Measurements from ENCODE around the gene CLPSL2. TPM values are rescaled to one million over a fixed set of nuclear protein-coding genes. Genes with fewer than 3 reads are reported as not detected.
A peak's percentile ranks its signal among the peaks of the same experiment; 100 is the strongest.

The CLPSL2 gene
- total RNA-seq, 1 experiment from 2014 or later: not detected

- Histone ChIP-seq H3K27me3 (replicated peaks) (no peaks in the 10 kb centered on the region), H3K4me1 (replicated peaks) (peaks cover 5% of the 10 kb centered on the region; the same call in 1 of the 2 replicates), H3K27ac (no peak overlapping the region), H3K4me3 (no peak overlapping the region), H3K36me3 (no peaks in the 10 kb centered on the region), H3K9me3 (replicated peaks) (no peaks in the 10 kb centered on the region)
- DNase-seq (ENCODE audit: low read depth in 1 of 2, low spot score in 2 of 2): peak; percentile 58 to 63
Observed at GRCh38 chr6:35736253-35736894, 40.0 kb upstream of the CLPSL2 start.

- Histone ChIP-seq H3K27ac (no peak within 1 kb of the TSS), H3K4me3 (no peak within 1 kb of the TSS), H3K36me3 (no peaks in the 10 kb centered on the region), H3K4me1 (replicated peaks) (peaks cover 2% of the 10 kb centered on the region; the same call in 1 of the 2 replicates), H3K27me3 (replicated peaks) (no peaks in the 10 kb centered on the region), H3K9me3 (replicated peaks) (no peaks in the 10 kb centered on the region)
- no peak for DNase-seq (ENCODE audit: low read depth in 1 of 2, low spot score in 2 of 2)
Observed at GRCh38 chr6:35736982-35737412, 39.4 kb upstream of the CLPSL2 start, which contains the start of gene ARMC12. Gene ARMC12, plus strand, starts transcription at chr6:35737032. Its CDS starts 77 bp downstream, at chr6:35737109.

GRCh38 chr6:35737413-35738211, 38.8 kb upstream of the CLPSL2 start:
- peak in 1 of 2 experiments; percentile 59 for DNase-seq (ENCODE audit: low read depth in 1 of 2, low spot score in 2 of 2)
- H3K36me3 ChIP-seq: no peaks in the 10 kb centered on the region
- no peak overlapping the region for H3K27ac ChIP-seq
- no peaks in the 10 kb centered on the region for H3K27me3 ChIP-seq (replicated peaks)
- H3K4me1 ChIP-seq (replicated peaks): no peaks in the 10 kb centered on the region
- H3K4me3 ChIP-seq: no peak overlapping the region
- no peaks in the 10 kb centered on the region for H3K9me3 ChIP-seq (replicated peaks)

- Histone ChIP-seq H3K4me1 (replicated peaks) (no peaks in the 10 kb centered on the region), H3K9me3 (replicated peaks) (no peaks in the 10 kb centered on the region), H3K4me3 (no peak overlapping the region), H3K27ac (no peak overlapping the region), H3K27me3 (replicated peaks) (0 out of 2 replicates have a peak, but pooled peaks cover 2% of the 10 kb centered on the region), H3K36me3 (no peaks in the 10 kb centered on the region)
- DNase-seq (ENCODE audit: low read depth in 1 of 2, low spot score in 2 of 2): no peak
Observed at GRCh38 chr6:35739645-35740524, 36.5 kb upstream of the CLPSL2 start.

GRCh38 chr6:35742842-35743241, 33.6 kb upstream of the CLPSL2 start:
- H3K36me3 ChIP-seq: no peaks in the 10 kb centered on the region
- no peaks in the 10 kb centered on the region for H3K4me1 ChIP-seq (replicated peaks)
- H3K27me3 ChIP-seq (replicated peaks): 0 out of 2 replicates have a peak, but pooled peaks cover 4% of the 10 kb centered on the region
- no peak overlapping the region for H3K27ac ChIP-seq
- no peaks in the 10 kb centered on the region; the same call in 1 of the 2 replicates for H3K9me3 ChIP-seq (replicated peaks)
- no peak overlapping the region for H3K4me3 ChIP-seq
- no peak for DNase-seq (ENCODE audit: low read depth in 1 of 2, low spot score in 2 of 2)

GRCh38 chr6:35745509-35745908, 30.9 kb upstream of the CLPSL2 start:
- Histone ChIP-seq H3K36me3 (no peaks in the 10 kb centered on the region), H3K27ac (no peak overlapping the region), H3K9me3 (replicated peaks) (no peaks in the 10 kb centered on the region; the same call in 1 of the 2 replicates), H3K27me3 (replicated peaks) (0 out of 2 replicates have a peak, but pooled peaks cover 4% of the 10 kb centered on the region), H3K4me3 (no peak overlapping the region), H3K4me1 (replicated peaks) (no peaks in the 10 kb centered on the region)
- no peak for DNase-seq (ENCODE audit: low read depth in 1 of 2, low spot score in 2 of 2)

GRCh38 chr6:35746516-35746915, 29.9 kb upstream of the CLPSL2 start:
- Histone ChIP-seq H3K27me3 (replicated peaks) (0 out of 2 replicates have a peak, but pooled peaks cover 4% of the 10 kb centered on the region), H3K4me3 (no peak overlapping the region), H3K36me3 (no peaks in the 10 kb centered on the region), H3K9me3 (replicated peaks) (no peaks in the 10 kb centered on the region; the same call in 1 of the 2 replicates), H3K27ac (no peak overlapping the region), H3K4me1 (replicated peaks) (no peaks in the 10 kb centered on the region)
- DNase-seq (ENCODE audit: low read depth in 1 of 2, low spot score in 2 of 2): no peak

GRCh38 chr6:35747877-35748276, 28.5 kb upstream of the CLPSL2 start:
- Histone ChIP-seq H3K4me3 (no peak overlapping the region), H3K4me1 (replicated peaks) (no peaks in the 10 kb centered on the region), H3K27ac (no peak overlapping the region), H3K36me3 (no peaks in the 10 kb centered on the region), H3K9me3 (replicated peaks) (no peaks in the 10 kb centered on the region; the same call in 1 of the 2 replicates), H3K27me3 (replicated peaks) (0 out of 2 replicates have a peak, but pooled peaks cover 4% of the 10 kb centered on the region)
- no peak for DNase-seq (ENCODE audit: low read depth in 1 of 2, low spot score in 2 of 2)

- H3K27me3 ChIP-seq (replicated peaks): no peaks in the 10 kb centered on the region
- DNase-seq (ENCODE audit: low read depth in 1 of 2, low spot score in 2 of 2): no peak
- H3K4me1 ChIP-seq (replicated peaks): no peaks in the 10 kb centered on the region
- H3K27ac ChIP-seq: no peak overlapping the region
- H3K4me3 ChIP-seq: no peak overlapping the region
- H3K9me3 ChIP-seq (replicated peaks): no peaks in the 10 kb centered on the region; the same call in 1 of the 2 replicates
- no peaks in the 10 kb centered on the region for H3K36me3 ChIP-seq
Observed at GRCh38 chr6:35750557-35750956, 25.8 kb upstream of the CLPSL2 start.

- no peak overlapping the region for H3K27ac ChIP-seq
- H3K27me3 ChIP-seq (replicated peaks): no peaks in the 10 kb centered on the region
- DNase-seq (ENCODE audit: low read depth in 1 of 2, low spot score in 2 of 2): no peak
- H3K9me3 ChIP-seq (replicated peaks): no peaks in the 10 kb centered on the region; the same call in 1 of the 2 replicates
- no peaks in the 10 kb centered on the region for H3K4me1 ChIP-seq (replicated peaks)
- no peak overlapping the region for H3K4me3 ChIP-seq
- no peaks in the 10 kb centered on the region for H3K36me3 ChIP-seq
Observed at GRCh38 chr6:35751594-35751993, 24.8 kb upstream of the CLPSL2 start.

- DNase-seq (ENCODE audit: low read depth in 1 of 2, low spot score in 2 of 2): no peak
- Histone ChIP-seq H3K36me3 (no peaks in the 10 kb centered on the region), H3K4me1 (replicated peaks) (no peaks in the 10 kb centered on the region), H3K27ac (no peak overlapping the region), H3K27me3 (replicated peaks) (no peaks in the 10 kb centered on the region), H3K4me3 (no peak overlapping the region), H3K9me3 (replicated peaks) (no peaks in the 10 kb centered on the region; the same call in 1 of the 2 replicates)
Observed at GRCh38 chr6:35752330-35752729, 24.1 kb upstream of the CLPSL2 start.

- Histone ChIP-seq H3K9me3 (replicated peaks) (no peaks in the 10 kb centered on the region), H3K4me3 (no peak overlapping the region), H3K27ac (no peak overlapping the region), H3K27me3 (replicated peaks) (no peaks in the 10 kb centered on the region), H3K4me1 (replicated peaks) (no peaks in the 10 kb centered on the region), H3K36me3 (no peaks in the 10 kb centered on the region)
- DNase-seq (ENCODE audit: low read depth in 1 of 2, low spot score in 2 of 2): no peak
Observed at GRCh38 chr6:35754452-35755277, 21.7 kb upstream of the CLPSL2 start.
